HG03039 (cell line): ENCODE measurements around the gene C16orf82.

Experiments
- ATAC-seq: cut with Tn5 transposase; IDR thresholded peaks from one replicate; pipeline ENCODE4 v1.9.1; 2021; ENCODE audit warnings: mild to moderate bottlenecking, moderate library complexity; ENCODE audit not compliant: unreplicated experiment

The C16orf82 gene

GRCh38 chr16:27066668-27067537 lies at the start of gene C16orf82:
TSS of gene C16orf82 (plus strand) at chr16:27066927.
- ATAC-seq = no peak

GRCh38 chr16:27020031-27020430 lies 46.7 kb upstream of the C16orf82 start:
- no peak for ATAC-seq

DNA sequence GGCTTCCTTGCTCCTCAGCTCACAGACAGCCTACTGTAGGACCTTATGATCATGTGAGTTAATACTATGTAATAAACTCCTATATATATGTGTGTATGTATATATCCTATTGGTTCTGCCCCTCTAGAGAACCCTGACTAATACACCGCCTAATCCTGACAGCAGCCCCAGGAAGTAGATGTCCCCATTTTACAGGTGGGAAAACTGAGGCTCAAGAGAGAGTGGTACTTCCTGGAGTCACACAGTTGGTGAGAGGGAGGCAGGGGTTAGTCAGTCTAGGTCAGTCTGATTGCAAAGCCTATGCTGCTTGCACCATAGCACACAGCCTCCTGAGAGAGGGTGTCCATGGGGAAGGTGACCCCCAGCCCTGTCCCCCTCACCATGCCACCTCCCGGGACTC lies 42.7 kb upstream of the C16orf82 start:
- ATAC-seq = no peak

- ATAC-seq = no peak
These were observed 41.1 kb upstream of the C16orf82 start for GRCh38 chr16:27025581-27025980.

DNA sequence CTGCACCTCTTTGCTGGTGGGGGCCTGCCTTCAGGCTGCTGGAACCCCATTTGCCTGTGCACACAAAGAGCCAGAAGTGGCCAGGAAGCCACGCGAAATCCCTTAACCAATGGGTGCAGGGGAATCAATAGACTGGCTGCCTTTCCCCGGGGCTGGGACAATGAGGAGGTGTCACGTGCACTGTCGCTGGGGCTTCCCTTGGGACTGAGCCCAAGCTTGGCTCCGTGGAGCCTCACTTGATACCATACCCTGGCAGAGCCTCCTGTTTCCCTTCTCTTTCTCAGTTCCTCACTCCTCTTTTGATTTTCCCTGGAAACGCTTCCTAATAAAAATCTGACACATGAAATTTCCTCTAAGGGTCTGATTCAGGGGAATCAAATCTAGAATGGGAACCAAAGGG lies 38.8 kb upstream of the C16orf82 start:
- no peak for ATAC-seq

DNA sequence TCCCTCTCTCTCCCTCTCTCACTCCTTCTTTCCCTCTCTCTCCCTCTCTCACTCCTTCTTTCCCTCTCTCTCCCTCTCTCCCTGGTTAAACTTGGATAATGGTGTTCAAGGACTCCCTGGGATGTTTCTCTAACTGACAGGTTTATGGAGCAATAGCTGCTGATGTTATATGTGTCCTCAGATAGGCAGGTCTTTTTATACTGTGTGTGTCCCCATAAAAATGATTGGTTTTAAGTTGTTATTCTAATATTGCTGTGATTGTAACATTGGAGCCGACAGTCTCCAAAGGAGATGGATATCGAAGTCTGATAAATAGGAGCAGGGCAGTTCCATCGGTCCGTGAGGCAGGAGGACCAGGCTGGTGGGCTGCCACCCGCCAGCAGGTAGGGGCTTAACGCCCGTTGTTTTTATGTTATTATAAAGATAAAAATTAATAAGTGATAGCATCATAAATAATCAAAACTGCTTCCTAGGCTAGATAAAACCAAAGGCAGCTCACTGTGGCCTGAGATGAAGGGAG lies 38.1 kb upstream of the C16orf82 start:
- ATAC-seq = no peak

DNA sequence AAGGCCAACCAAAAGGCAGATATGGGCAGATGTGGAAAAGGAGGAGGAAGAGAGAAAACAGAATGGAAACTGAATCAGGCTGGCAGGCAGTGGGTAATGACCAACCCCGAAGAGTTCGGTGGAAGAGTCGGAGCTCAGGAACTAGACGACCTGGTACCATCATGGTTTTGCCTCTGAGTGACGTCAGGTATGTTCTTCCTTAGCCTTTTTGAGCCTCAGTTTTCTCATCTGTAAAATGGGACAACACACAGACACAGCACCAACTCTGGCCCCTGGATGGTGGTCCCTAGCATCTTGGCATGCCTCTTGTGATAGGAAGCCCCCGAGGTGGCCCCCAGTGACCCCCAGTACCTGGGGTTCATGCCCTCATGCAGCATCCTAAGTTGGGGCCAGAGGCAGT lies 37.2 kb upstream of the C16orf82 start:
- ATAC-seq = no peak

DNA sequence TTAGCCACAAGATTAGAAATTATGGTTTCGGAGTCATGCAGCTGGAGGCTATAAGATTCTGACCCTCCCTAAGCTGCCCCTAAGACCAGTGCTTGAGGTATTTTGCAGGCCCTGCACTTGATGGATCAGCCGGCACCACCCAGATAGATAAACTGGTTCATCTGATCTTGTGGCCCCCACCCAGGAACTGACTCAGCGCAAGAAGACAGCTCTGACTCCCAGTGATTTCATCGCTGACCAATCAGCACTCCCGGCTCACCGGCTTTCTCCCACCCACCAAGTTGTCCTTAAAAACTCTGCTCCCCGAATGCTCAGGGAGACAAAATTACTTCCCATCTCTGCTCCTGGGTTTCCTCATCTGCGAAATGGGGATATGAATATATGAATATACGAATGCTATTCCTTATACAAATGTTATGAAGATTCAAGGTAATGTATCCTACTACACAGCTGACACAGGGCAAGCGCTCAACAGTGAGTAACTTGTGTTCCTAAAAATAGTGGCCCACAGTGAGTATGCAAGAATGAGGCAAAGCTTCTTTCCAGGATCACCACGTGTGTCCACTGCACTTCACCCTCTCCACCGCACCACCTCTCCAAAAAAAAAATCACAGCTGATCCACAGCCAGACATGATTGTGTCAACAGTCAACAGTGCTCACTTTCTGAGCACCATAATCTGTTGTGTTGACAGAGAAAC lies 33.3 kb upstream of the C16orf82 start:
- no peak for ATAC-seq

GRCh38 chr16:27040732-27041131 lies 26.0 kb upstream of the C16orf82 start:
- no peak for ATAC-seq

DNA sequence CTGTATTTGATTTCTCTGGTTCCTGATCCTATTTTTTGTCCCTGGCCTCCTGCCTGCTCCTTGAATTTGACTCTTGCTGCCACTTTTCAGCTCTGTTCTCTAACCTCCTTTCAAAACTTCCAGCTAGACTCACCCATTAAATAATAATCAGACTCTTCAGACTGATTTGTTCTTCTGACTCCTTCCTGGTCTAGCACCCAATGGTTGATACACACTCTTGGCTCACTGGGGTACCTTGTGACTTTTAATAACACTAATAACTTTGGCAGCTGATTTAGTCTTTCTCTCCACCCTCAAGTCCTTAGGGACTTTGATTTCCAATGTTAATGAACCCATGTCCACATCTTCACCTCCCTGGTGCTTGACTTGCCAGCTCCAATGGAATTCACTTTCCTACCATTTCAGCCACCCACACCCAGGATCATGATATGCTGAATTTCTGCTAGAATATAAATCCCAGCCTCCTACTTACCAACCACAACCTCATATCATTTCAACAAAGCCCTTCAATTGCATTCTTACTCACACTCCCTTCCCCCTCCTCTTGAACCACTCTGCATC lies 19.7 kb upstream of the C16orf82 start:
- no peak for ATAC-seq

- ATAC-seq = no peak
These were observed 18.4 kb upstream of the C16orf82 start for GRCh38 chr16:27048316-27048715.

DNA sequence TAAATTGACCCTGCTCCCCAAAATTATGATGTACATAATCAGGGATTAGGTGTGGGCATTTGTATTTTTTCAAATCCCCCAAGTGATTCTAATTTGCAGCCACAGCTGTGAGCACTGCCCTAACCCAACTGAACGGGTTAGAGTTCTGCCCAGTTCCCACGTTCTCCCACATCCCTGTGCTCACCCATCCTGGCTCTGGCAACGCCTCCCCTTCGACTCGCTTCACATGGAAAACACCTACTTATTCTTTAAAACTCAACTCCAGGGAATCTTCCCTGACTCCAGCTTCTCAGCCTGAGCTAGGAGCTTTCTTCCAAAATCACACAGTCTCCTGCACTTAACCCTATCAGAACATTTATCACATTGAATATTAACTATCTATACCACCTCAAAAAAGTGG lies 17.6 kb upstream of the C16orf82 start:
- ATAC-seq = no peak

GRCh38 chr16:27052007-27052406 lies 14.7 kb upstream of the C16orf82 start:
- no peak for ATAC-seq

- ATAC-seq = no peak
These were observed 12.7 kb upstream of the C16orf82 start for GRCh38 chr16:27053996-27054395.

GRCh38 chr16:27058299-27058698 lies 8.4 kb upstream of the C16orf82 start:
- no peak for ATAC-seq

GRCh38 chr16:27070776-27071175 lies 4.0 kb downstream of the C16orf82 start:
- ATAC-seq = no peak

- no peak for ATAC-seq
These were observed 7.0 kb downstream of the C16orf82 start for GRCh38 chr16:27073733-27074132.

- no peak for ATAC-seq
These were observed 14.2 kb downstream of the C16orf82 start for GRCh38 chr16:27080895-27081294.

DNA sequence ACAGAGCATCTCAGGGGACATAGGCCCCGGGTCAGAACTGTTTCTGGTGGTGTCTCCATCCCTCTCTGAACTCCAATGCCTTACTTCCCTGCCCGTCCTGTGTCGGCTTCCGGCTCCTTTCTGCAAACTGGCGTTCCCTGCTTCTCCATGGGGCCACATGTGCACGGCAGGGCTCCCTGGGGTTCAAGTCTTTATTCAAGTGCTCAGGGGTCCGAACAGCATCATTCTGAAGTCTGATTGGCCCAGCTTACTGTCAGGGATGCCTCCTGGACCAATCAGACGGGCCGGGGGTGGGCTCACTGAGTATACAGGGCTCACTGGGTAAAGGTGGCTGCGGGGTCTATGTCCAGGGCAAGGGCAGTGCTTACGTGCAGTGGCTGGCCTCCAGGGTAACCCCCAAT lies 17.1 kb downstream of the C16orf82 start:
- ATAC-seq = no peak

- no peak for ATAC-seq
These were observed 17.7 kb downstream of the C16orf82 start for GRCh38 chr16:27084307-27085028.

GRCh38 chr16:27085182-27085581 lies 18.5 kb downstream of the C16orf82 start:
- ATAC-seq = no peak
